Activated T-helper 1 cell treated with anti-CD3 and anti-CD28 coated beads, Interleukin-12 subunit alpha, Interleukin-12 subunit beta, Interleukin-2, Interleukin-4 antibody, amounts not matched to agents 30 ng/mL and 10 ng/mL and 1 ng/mL, durations not matched to agents 14 hours and 24 hours and 36 hours (primary cell): ENCODE measurements around the gene TGFBR3L. TPM values are rescaled to one million over a fixed set of nuclear protein-coding genes. Genes with fewer than 3 reads are reported as not detected.
"Not testable (repeated sequence)": the region's sequence is repeated elsewhere in the genome, so short reads cannot be mapped to it uniquely, and the experiment has no call there.

Source experiments
- DNase-seq: peaks from one replicate; pipeline ENCODE4 v3.0.0; 2021; ENCODE audit warnings: low spot score
- H3K27ac Mint-ChIP-seq: one replicate; pipeline ENCODE4 v1.8.0; 2021; ENCODE audit warnings: mild to moderate bottlenecking, mixed read lengths
- H3K27me3 Mint-ChIP-seq: one replicate; pipeline ENCODE4 v1.8.0; 2022; ENCODE audit warnings: mild to moderate bottlenecking, moderate library complexity, mixed read lengths; ENCODE audit not compliant: insufficient read depth
- H3K36me3 Mint-ChIP-seq: one replicate; pipeline ENCODE4 v1.8.0; 2021; ENCODE audit warnings: low read depth, mixed read lengths
- H3K4me1 Mint-ChIP-seq: one replicate; pipeline ENCODE4 v1.8.0; 2021; ENCODE audit warnings: low read depth, mixed read lengths
- H3K4me3 Mint-ChIP-seq: one replicate; pipeline ENCODE4 v1.8.0; 2021; ENCODE audit warnings: mild to moderate bottlenecking, moderate library complexity, mixed read lengths
- H3K9me3 Mint-ChIP-seq: one replicate; pipeline ENCODE4 v1.8.0; 2021; ENCODE audit warnings: mixed read lengths
- intact Hi-C: fragments of 100-400 bp; cut with micrococcal nuclease; formaldehyde crosslinking; loops from one replicate; pipeline ENCODE4 v1.15.1; 2024
- total RNA-seq: library from RNA; stranded (reverse); gene quantifications from 2 replicates; pipeline ENCODE4 v1.2.3, GENCODE V29; 2022

Gene TGFBR3L
- total RNA-seq, 1 donor from 2014 or later: 6.9 TPM

DNA sequence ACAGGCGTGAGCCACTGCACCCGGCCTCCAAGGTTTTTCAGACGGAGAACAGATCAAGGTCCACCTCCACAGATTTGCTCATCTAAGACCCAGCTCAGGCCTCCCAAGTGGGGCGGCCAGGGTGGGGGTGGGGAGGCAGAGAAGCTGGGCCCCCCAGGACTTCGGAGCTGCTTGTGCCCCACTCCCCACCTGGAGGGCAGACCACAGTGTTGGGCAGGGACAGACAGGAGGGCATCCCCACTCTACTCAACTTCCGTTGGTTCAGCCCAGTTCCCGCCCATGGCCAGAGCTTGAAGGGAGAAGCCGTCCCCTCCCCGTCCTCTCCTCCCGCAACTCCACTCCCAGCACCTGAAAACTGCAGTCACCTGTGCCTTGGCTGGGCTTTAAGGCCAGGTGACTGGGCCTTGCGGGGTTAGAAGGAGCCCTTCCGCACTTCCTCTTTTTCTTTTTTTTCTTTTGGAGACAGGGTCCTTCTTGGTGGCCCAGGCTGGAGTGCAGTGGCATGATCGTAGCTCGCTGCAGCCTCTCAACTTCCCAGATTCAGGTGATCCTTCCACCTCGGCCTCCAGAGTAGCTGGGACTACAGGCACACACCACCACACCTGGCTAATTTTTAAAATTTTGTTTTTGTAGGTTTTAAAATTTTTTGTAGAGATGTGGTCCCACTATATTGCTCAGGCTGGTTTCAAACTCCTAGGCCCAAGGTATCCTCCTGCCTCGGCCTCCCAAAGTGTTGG lies 27.1 kb upstream of the TGFBR3L start:
- no peak for DNase-seq
- peaks cover 22% of the 10 kb centered on the region for H3K27me3 Mint-ChIP-seq
- H3K36me3 Mint-ChIP-seq: no peaks in the 10 kb centered on the region
- no peak overlapping the region for H3K4me3 Mint-ChIP-seq
- no peaks in the 10 kb centered on the region for H3K4me1 Mint-ChIP-seq
- H3K27ac Mint-ChIP-seq: no peak overlapping the region
- intact Hi-C loops: no loop called here
- no peaks in the 10 kb centered on the region for H3K9me3 Mint-ChIP-seq

- Mint-ChIP-seq H3K9me3 (no peaks in the 10 kb centered on the region), H3K27ac (no peak within 1 kb of the TSS), H3K4me1 (no peaks in the 10 kb centered on the region), H3K4me3 (no peak within 1 kb of the TSS), H3K27me3 (peaks cover 22% of the 10 kb centered on the region), H3K36me3 (no peaks in the 10 kb centered on the region)
- intact Hi-C loops: no loop called here
- DNase-seq: no peak
Measured at GRCh38 chr19:7888145-7888825, 26.3 kb upstream of the TGFBR3L start, which contains the start of gene LRRC8E. TSS of gene LRRC8E (plus strand) at chr19:7888510. CDS start at chr19:7895604, 7,094 bp downstream.

GRCh38 chr19:7888826-7889217 lies 25.8 kb upstream of the TGFBR3L start:
- Mint-ChIP-seq H3K27ac (no peak overlapping the region), H3K4me3 (no peak overlapping the region), H3K4me1 (no peaks in the 10 kb centered on the region), H3K9me3 (no peaks in the 10 kb centered on the region), H3K36me3 (no peaks in the 10 kb centered on the region), H3K27me3 (peaks cover 22% of the 10 kb centered on the region)
- intact Hi-C loops: no loop called here
- no peak for DNase-seq

DNA sequence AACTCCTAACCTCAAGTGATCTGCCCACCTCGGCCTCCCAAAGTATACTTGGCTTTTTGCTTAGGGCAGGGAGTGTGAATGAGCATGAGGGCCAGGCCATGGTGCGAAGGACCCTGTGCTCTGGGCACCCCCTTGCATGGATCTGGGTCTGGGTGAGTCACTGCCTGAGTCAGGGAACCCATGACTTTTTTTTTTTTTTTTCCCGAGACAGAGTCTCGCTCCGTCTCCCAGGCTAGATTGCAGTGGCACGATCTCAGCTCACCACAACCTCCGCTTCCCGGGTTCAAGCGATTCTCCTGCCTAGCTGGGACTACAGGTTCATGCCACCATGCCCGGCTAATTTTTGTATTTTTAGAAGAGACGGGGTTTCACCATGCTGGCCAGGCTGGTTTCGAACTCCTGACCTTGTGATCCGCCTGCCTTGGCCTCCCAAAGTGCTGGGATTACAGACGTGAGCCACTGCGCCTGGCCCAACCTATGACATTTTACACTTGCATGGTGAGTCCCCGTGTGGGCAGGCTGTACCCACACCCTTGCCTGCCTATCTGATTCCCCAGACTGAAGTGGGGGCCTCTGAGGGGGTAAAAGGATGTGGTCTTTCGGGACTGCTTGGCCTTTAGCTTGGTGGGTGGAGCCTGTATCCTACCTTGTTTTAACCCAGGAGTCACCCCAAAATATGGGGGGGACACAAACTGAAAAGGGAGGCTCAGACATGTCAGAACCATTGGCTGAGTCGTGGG lies 21.1 kb upstream of the TGFBR3L start:
- H3K9me3 Mint-ChIP-seq, H3K27ac Mint-ChIP-seq, intact Hi-C loops, H3K4me1 Mint-ChIP-seq, H3K4me3 Mint-ChIP-seq, H3K36me3 Mint-ChIP-seq, DNase-seq: not testable (repeated sequence)
- H3K27me3 Mint-ChIP-seq: peaks cover 16% of the 10 kb centered on the region

GRCh38 chr19:7894612-7895309 lies 19.9 kb upstream of the TGFBR3L start:
- no peak overlapping the region for H3K4me3 Mint-ChIP-seq
- H3K9me3 Mint-ChIP-seq: no peaks in the 10 kb centered on the region
- H3K4me1 Mint-ChIP-seq: no peaks in the 10 kb centered on the region
- peaks cover 13% of the 10 kb centered on the region for H3K27me3 Mint-ChIP-seq
- DNase-seq: no peak
- H3K27ac Mint-ChIP-seq: no peak overlapping the region
- H3K36me3 Mint-ChIP-seq: no peaks in the 10 kb centered on the region
- intact Hi-C loops: no loop called here

- intact Hi-C loops: no loop called here
- Mint-ChIP-seq H3K36me3 (no peaks in the 10 kb centered on the region), H3K9me3 (no peaks in the 10 kb centered on the region), H3K27me3 (peaks cover 9% of the 10 kb centered on the region), H3K4me3 (no peak overlapping the region), H3K27ac (no peak overlapping the region), H3K4me1 (no peaks in the 10 kb centered on the region)
- no peak for DNase-seq
Measured at GRCh38 chr19:7895565-7895964, 19.1 kb upstream of the TGFBR3L start.

GRCh38 chr19:7897292-7897691 lies 17.3 kb upstream of the TGFBR3L start:
- H3K4me3 Mint-ChIP-seq: no peak overlapping the region

DNA sequence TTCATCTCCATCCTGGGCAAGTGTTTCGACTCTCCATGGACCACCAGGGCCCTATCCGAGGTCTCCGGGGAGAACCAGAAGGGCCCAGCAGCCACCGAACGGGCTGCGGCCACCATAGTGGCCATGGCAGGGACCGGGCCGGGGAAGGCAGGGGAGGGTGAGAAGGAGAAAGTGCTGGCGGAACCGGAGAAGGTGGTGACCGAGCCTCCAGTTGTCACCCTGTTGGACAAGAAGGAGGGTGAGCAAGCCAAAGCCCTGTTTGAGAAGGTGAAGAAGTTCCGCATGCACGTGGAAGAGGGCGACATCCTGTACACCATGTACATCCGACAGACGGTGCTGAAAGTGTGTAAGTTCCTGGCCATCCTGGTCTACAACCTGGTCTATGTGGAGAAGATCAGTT lies 15.7 kb upstream of the TGFBR3L start:
- no peak for DNase-seq
- H3K4me1 Mint-ChIP-seq: peaks cover 13% of the 10 kb centered on the region
- H3K9me3 Mint-ChIP-seq: no peaks in the 10 kb centered on the region

More at GRCh38 chr19:7897292-7897691, 17.3 kb upstream of the TGFBR3L start:
- intact Hi-C loops: no loop called here
- DNase-seq: no peak
- Mint-ChIP-seq H3K4me1 (no peaks in the 10 kb centered on the region), H3K9me3 (no peaks in the 10 kb centered on the region), H3K36me3 (no peaks in the 10 kb centered on the region), H3K27me3 (no peaks in the 10 kb centered on the region), H3K27ac (no peak overlapping the region)

DNA sequence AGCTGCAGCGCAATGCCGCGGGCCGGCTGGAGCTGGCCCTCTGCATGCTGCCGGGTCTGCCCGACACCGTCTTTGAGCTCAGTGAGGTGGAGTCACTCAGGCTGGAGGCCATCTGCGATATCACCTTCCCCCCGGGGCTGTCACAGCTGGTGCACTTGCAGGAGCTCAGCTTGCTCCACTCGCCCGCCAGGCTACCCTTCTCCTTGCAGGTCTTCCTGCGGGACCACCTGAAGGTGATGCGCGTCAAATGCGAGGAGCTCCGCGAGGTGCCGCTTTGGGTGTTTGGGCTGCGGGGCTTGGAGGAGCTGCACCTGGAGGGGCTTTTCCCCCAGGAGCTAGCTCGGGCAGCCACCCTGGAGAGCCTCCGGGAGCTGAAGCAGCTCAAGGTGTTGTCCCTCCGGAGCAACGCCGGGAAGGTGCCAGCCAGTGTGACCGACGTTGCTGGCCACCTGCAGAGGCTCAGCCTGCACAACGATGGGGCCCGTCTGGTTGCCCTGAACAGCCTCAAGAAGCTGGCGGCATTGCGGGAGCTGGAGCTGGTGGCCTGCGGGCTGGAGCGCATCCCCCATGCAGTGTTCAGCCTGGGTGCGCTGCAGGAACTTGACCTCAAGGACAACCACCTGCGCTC lies 14.8 kb upstream of the TGFBR3L start:
- no peaks in the 10 kb centered on the region for H3K36me3 Mint-ChIP-seq
- peaks cover 2% of the 10 kb centered on the region for H3K27me3 Mint-ChIP-seq
- no peak overlapping the region for H3K4me3 Mint-ChIP-seq
- intact Hi-C loops: no loop called here
- no peak for DNase-seq
- H3K4me1 Mint-ChIP-seq: peaks cover 18% of the 10 kb centered on the region
- H3K27ac Mint-ChIP-seq: no peak overlapping the region
- no peaks in the 10 kb centered on the region for H3K9me3 Mint-ChIP-seq

More for the DNA sequence above, 15.7 kb upstream of the TGFBR3L start:
- no peak overlapping the region for H3K4me3 Mint-ChIP-seq
- peaks cover 2% of the 10 kb centered on the region for H3K27me3 Mint-ChIP-seq
- H3K36me3 Mint-ChIP-seq: no peaks in the 10 kb centered on the region
- intact Hi-C loops: no loop called here
- H3K27ac Mint-ChIP-seq: no peak overlapping the region

DNA sequence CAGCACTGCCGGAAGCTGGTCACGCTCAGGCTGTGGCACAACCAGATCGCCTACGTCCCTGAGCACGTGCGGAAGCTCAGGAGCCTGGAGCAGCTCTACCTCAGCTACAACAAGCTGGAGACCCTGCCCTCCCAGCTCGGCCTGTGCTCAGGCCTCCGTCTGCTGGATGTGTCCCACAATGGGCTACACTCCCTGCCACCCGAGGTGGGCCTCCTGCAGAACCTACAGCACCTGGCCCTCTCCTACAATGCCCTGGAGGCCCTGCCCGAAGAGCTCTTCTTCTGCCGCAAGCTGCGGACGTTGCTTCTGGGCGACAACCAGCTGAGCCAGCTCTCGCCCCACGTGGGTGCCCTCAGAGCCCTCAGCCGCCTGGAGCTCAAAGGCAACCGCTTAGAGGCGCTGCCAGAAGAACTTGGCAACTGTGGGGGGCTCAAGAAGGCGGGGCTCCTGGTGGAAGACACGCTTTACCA lies 14.2 kb upstream of the TGFBR3L start:
- peaks cover 2% of the 10 kb centered on the region for H3K27me3 Mint-ChIP-seq
- H3K36me3 Mint-ChIP-seq: peaks cover 1% of the 10 kb centered on the region
- no peaks in the 10 kb centered on the region for H3K9me3 Mint-ChIP-seq
- H3K4me3 Mint-ChIP-seq: peak overlapping the region; percentile 26
- H3K4me1 Mint-ChIP-seq: peaks cover 23% of the 10 kb centered on the region
- no peak overlapping the region for H3K27ac Mint-ChIP-seq
- intact Hi-C loops: no loop called here
- DNase-seq: no peak

- peaks cover 2% of the 10 kb centered on the region for H3K27me3 Mint-ChIP-seq
- intact Hi-C loops: no loop called here
Measured at GRCh38 chr19:7900931-7901330, 13.7 kb upstream of the TGFBR3L start.

GRCh38 chr19:7901337-7901736 lies 13.3 kb upstream of the TGFBR3L start:
- H3K4me3 Mint-ChIP-seq: no peak overlapping the region
- H3K27me3 Mint-ChIP-seq: peaks cover 2% of the 10 kb centered on the region
- peaks cover 29% of the 10 kb centered on the region for H3K4me1 Mint-ChIP-seq
- no peak overlapping the region for H3K27ac Mint-ChIP-seq
- DNase-seq: no peak
- intact Hi-C loops: no loop called here
- no peaks in the 10 kb centered on the region for H3K9me3 Mint-ChIP-seq
- peaks cover 8% of the 10 kb centered on the region for H3K36me3 Mint-ChIP-seq

More at GRCh38 chr19:7900931-7901330, 13.7 kb upstream of the TGFBR3L start:
- no peak overlapping the region for H3K4me3 Mint-ChIP-seq
- H3K27ac Mint-ChIP-seq: no peak overlapping the region
- H3K4me1 Mint-ChIP-seq: peaks cover 28% of the 10 kb centered on the region
- no peaks in the 10 kb centered on the region for H3K9me3 Mint-ChIP-seq
- no peak for DNase-seq
- H3K36me3 Mint-ChIP-seq: peaks cover 5% of the 10 kb centered on the region
